GM18520 (cell line): ENCODE data around the gene ANKS6.

Experiments
- ATAC-seq: cut with Tn5 transposase; IDR thresholded peaks from one replicate; pipeline ENCODE4 v1.9.1; 2021; ENCODE audit not compliant: unreplicated experiment

The ANKS6 gene

GRCh38 chr9:98740226-98740881, 56.0 kb downstream of the ANKS6 start:
- no peak for ATAC-seq

- ATAC-seq = no peak
Measured at GRCh38 chr9:98738741-98739140, 57.6 kb downstream of the ANKS6 start.

GRCh38 chr9:98736226-98736625, 60.1 kb downstream of the ANKS6 start:
- no peak for ATAC-seq

GRCh38 chr9:98732801-98733200, 63.6 kb downstream of the ANKS6 start:
- ATAC-seq = no peak

GRCh38 chr9:98732091-98732490, 64.3 kb downstream of the ANKS6 start:
- no peak for ATAC-seq

- no peak for ATAC-seq
Measured at GRCh38 chr9:98730871-98731270, 65.5 kb downstream of the ANKS6 start.

- ATAC-seq = no peak
Measured at GRCh38 chr9:98728500-98728899, 67.9 kb downstream of the ANKS6 start.

- no peak for ATAC-seq
Measured at GRCh38 chr9:98727428-98727827, 68.9 kb downstream of the ANKS6 start.

GRCh38 chr9:98726735-98727134, 69.6 kb downstream of the ANKS6 start:
- ATAC-seq = no peak

GRCh38 chr9:98724810-98725530, 71.4 kb downstream of the ANKS6 start:
- no peak for ATAC-seq

- no peak for ATAC-seq
Measured at GRCh38 chr9:98721643-98722042, 74.7 kb downstream of the ANKS6 start.

- no peak for ATAC-seq
Measured at GRCh38 chr9:98720402-98720801, 76.0 kb downstream of the ANKS6 start.

- no peak for ATAC-seq
Measured at GRCh38 chr9:98719055-98719454, 77.3 kb downstream of the ANKS6 start.

- ATAC-seq = no peak
Measured at GRCh38 chr9:98714833-98715232, 81.5 kb downstream of the ANKS6 start.

GRCh38 chr9:98712987-98713386, 83.4 kb downstream of the ANKS6 start:
- ATAC-seq = no peak

- ATAC-seq = no peak
Measured at GRCh38 chr9:98709968-98710965, 86.1 kb downstream of the ANKS6 start.

- no peak for ATAC-seq
Measured at GRCh38 chr9:98708933-98709911, 87.1 kb downstream of the ANKS6 start, which contains the start of gene GABBR2. Gene GABBR2, minus strand, starts transcription at chr9:98708935. Its CDS starts 198 bp downstream, at chr9:98708737.

GRCh38 chr9:98708103-98708932, 88.0 kb downstream of the ANKS6 start:
- no peak for ATAC-seq
